ENCODE data around the gene PABPC1L2B. TPM values are rescaled to one million over a fixed set of nuclear protein-coding genes. Genes with fewer than 3 reads are reported as not detected.

PABPC1L2B gene
- total and polyA plus RNA-seq, 2 donors = not detected

Other genes starting within 250 kb of the PABPC1L2B start
- 0.14 TPM for gene DMRTC1B, start 226.0 kb upstream of the PABPC1L2B start, total RNA-seq
- gene DMRTC1B, start 226.0 kb upstream of the PABPC1L2B start, polyA plus RNA-seq = 1.3 TPM
- gene FAM236B, start 220.3 kb upstream of the PABPC1L2B start, total RNA-seq = not detected
- not detected for gene FAM236B, start 220.3 kb upstream of the PABPC1L2B start, polyA plus RNA-seq
- not detected for gene FAM236D, start 194.7 kb upstream of the PABPC1L2B start, total RNA-seq
- not detected for gene FAM236D, start 194.7 kb upstream of the PABPC1L2B start, polyA plus RNA-seq
- gene FAM236C, start 90.3 kb upstream of the PABPC1L2B start, total RNA-seq = not detected
- not detected for gene FAM236C, start 90.3 kb upstream of the PABPC1L2B start, polyA plus RNA-seq
- gene FAM236A, start 64.7 kb upstream of the PABPC1L2B start, total RNA-seq = not detected
- not detected for gene FAM236A, start 64.7 kb upstream of the PABPC1L2B start, polyA plus RNA-seq
- 0.05 TPM for gene DMRTC1, start 59.1 kb upstream of the PABPC1L2B start, total RNA-seq
- gene DMRTC1, start 59.1 kb upstream of the PABPC1L2B start, polyA plus RNA-seq = 0.05 TPM
- gene PABPC1L2A, start 76.6 kb downstream of the PABPC1L2B start, total RNA-seq = not detected
- 0.02 TPM for gene PABPC1L2A, start 76.6 kb downstream of the PABPC1L2B start, polyA plus RNA-seq
- 1.6 TPM for gene NAP1L2, start 211.9 kb downstream of the PABPC1L2B start, total RNA-seq
- 3.2 TPM for gene NAP1L2, start 211.9 kb downstream of the PABPC1L2B start, polyA plus RNA-seq